ENCODE results near the gene SLC9A8.

Gene SLC9A8

DNA sequence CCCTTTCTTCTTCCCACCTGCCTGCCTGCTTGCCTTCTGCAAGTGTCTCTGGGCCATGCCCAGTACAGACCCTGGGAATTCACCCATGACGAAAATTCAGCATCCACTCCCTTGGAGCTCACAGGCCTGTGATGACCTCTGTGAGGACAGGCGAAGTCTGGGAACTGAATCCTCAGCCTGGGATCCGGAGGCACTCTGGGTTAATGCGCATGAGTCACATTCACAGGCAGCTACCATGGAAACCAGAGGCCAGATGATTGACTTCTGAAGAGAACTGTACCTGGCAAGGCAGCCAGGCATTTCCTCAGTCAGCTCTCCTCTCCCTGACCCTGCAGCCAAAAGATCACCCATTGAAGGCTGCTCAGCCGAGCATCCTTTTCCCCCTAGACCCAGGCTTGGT is 41.0 kb downstream of the SLC9A8 start:
- no peaks in the 10 kb centered on the region for H3K9me3 ChIP-seq (ENCODE audit: control insufficient read depth, insufficient read depth, low read depth, low read length)
- H3K4me3 ChIP-seq (ENCODE audit: low read depth, low read length) = no peak overlapping the region
- H3K36me3 ChIP-seq (ENCODE audit: control insufficient read depth in 2 of 2, insufficient read depth in 1 of 2, low read length in 2 of 2) = peaks cover 5 to 70% of the 10 kb centered on the region in 2 experiments; a peak in 2 of 3 replicates
- H3K4me1 ChIP-seq (ENCODE audit: control insufficient read depth, insufficient read depth, low read length) = no peaks in the 10 kb centered on the region
- H3K27ac ChIP-seq (ENCODE audit: extremely low read depth, low read depth, low read length) = no peak overlapping the region
- ChIA-PET POLR2A (interaction anchor here (0.8 kb wide), 1 partner anchor 41 kb away, joined by 3 read pairs; no protein-coding TSS in a partner anchor), CTCF (interaction anchor here (0.6 to 1.2 kb wide), 5 partner anchors 9 to 636 kb away, joined by 3 to 4 read pairs (median 3); no protein-coding TSS in a partner anchor)
- peak; percentile 34; the same call in 1 of the 2 replicates for TF ChIP-seq ZBTB17 (tag by site-specific recombination; IDR thresholded peaks at IDR 0.05)
- TF ChIP-seq, protein P1, sequence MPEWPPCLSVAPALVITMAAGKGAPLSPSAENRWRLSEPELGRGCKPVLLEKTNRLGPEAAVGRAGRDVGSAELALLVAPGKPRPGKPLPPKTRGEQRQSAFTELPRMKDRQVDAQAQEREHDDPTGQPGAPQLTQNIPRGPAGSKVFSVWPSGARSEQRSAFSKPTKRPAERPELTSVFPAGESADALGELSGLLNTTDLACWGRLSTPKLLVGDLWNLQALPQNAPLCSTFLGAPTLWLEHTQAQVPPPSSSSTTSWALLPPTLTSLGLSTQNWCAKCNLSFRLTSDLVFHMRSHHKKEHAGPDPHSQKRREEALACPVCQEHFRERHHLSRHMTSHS (tag by site-specific recombination; IDR thresholded peaks at IDR 0.05) = no peak

DNA sequence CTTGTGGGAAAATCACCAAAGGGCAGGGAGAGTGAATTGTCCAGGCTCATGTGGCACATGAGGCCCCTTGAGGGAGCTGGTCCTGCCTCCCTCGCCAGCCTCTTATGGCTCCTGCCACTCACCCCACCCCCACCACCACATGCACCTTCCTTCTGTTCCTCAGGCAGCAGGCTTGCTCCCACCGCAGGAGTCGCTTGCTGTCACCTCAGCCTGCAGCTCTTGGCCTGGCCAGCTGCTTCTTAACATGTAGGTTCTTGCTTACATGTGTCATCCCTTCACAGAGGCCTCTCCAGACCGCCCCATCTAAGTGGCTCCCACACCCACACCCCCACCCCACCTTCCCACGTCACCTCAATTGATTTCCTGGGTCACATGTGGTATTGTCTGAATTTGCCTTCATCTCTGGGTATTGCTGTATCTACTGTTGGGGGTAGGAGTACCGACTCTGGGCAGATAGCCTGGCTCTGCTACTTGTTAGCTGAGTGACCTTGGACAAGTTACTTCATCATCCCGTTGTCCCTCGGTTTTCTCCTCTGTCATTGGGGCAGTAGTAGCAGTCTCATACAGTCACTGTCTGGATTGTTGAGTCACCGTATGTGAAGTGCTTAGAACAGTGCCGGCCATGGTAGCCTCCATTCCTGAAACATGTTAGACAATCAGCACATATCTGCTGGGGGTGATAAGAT is 41.7 kb downstream of the SLC9A8 start:
- TF ChIP-seq, protein P2, sequence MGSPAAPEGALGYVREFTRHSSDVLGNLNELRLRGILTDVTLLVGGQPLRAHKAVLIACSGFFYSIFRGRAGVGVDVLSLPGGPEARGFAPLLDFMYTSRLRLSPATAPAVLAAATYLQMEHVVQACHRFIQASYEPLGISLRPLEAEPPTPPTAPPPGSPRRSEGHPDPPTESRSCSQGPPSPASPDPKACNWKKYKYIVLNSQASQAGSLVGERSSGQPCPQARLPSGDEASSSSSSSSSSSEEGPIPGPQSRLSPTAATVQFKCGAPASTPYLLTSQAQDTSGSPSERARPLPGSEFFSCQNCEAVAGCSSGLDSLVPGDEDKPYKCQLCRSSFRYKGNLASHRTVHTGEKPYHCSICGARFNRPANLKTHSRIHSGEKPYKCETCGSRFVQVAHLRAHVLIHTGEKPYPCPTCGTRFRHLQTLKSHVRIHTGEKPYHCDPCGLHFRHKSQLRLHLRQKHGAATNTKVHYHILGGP (tag by site-specific recombination; IDR thresholded peaks at IDR 0.05) = no peak
- TF ChIP-seq ZFHX2 (tag by site-specific recombination; conservative IDR thresholded peaks at IDR 0.05) (peak; percentile 27; the same call in 1 of the 2 replicates), EGR2 (tag by site-specific recombination; IDR thresholded peaks at IDR 0.05; ENCODE audit: low read depth) (0 out of 2 replicates have a peak, but pooled peaks have one; percentile 28)
- POLR2A ChIA-PET = interaction anchor here (0.5 to 0.8 kb wide), 2 partner anchors 27 to 41 kb away, joined by 3 to 4 read pairs; no protein-coding TSS in a partner anchor
- Histone ChIP-seq H3K4me3 (ENCODE audit: low read depth, low read length) (no peak overlapping the region), H3K36me3 (ENCODE audit: control insufficient read depth in 2 of 2, insufficient read depth in 1 of 2, low read length in 2 of 2) (peaks cover 5 to 69% of the 10 kb centered on the region in 2 experiments; a peak in 2 of 3 replicates), H3K27ac (ENCODE audit: extremely low read depth, low read depth, low read length) (no peak overlapping the region), H3K4me1 (ENCODE audit: control insufficient read depth, insufficient read depth, low read length) (no peaks in the 10 kb centered on the region), H3K9me3 (ENCODE audit: control insufficient read depth, insufficient read depth, low read depth, low read length) (no peaks in the 10 kb centered on the region)
- CTCF ChIA-PET = interaction anchor here (0.7 to 1.2 kb wide), 3 partner anchors 10 to 637 kb away, joined by 3 to 4 read pairs (median 4); no protein-coding TSS in a partner anchor

DNA sequence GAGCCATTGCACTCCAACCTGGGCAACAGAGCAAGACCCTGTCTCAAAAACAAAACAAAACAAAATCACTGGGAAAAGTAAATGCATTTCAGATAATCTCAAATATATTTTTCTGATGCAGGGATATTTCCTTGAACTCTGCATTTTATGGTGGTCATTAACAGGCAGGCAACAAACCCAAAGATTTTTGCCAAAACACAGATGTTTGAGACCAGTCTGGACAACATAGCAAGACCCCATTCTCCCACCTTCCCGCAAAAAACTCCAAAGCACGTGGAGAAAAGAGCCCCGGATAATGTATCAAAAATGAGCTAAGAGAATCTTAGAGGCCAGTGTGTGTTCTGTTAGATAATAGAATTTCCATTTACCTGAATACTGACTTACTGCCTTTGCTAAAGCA is 44.3 kb downstream of the SLC9A8 start:
- Histone ChIP-seq H3K36me3 (ENCODE audit: control insufficient read depth in 2 of 2, insufficient read depth in 1 of 2, low read length in 2 of 2) (peaks cover 5 to 56% of the 10 kb centered on the region in 2 experiments; a peak in 2 of 3 replicates), H3K4me1 (ENCODE audit: control insufficient read depth, insufficient read depth, low read length) (no peaks in the 10 kb centered on the region), H3K27ac (ENCODE audit: extremely low read depth, low read depth, low read length) (no peak overlapping the region), H3K9me3 (ENCODE audit: control insufficient read depth, insufficient read depth, low read depth, low read length) (no peaks in the 10 kb centered on the region), H3K4me3 (ENCODE audit: low read depth, low read length) (no peak overlapping the region)
- TF ChIP-seq ZNF121 (tag by site-specific recombination; IDR thresholded peaks at IDR 0.05) (0 out of 2 replicates have a peak, but pooled peaks have one; percentile 18), ZNF426 (tag by site-specific recombination; IDR thresholded peaks at IDR 0.05) (no peak)
- ChIA-PET CTCF (interaction anchor here (0.5 to 1.9 kb wide), 3 partner anchors 11 to 122 kb away, joined by 3 to 9 read pairs (median 3); no protein-coding TSS in a partner anchor), POLR2A (no interaction called here)

DNA sequence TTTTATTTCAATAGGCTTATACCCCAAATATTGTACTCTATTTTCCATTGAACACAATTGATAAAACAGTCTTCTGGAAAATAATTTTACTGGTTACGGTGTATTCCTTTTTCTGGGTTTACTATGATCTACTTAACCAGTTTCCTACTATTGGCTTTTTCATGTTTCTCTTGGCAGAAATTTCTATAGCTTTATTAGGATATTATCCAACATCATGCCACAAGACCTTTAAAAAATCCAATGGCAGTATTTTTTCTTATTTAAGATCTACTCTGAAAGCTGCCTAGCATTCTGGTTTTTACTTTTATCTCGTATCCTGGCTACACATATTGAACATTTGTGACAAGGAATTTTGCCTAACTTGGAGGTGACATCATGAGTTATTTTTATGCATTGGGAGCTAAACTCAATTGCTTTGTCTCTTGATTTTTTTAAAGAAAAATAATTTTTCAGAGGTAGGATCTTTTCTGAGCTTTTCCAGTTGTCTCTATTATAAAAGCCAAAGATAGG is 45.5 kb downstream of the SLC9A8 start:
- H3K9me3 ChIP-seq (ENCODE audit: control insufficient read depth, insufficient read depth, low read depth, low read length) = no peaks in the 10 kb centered on the region
- peaks cover 5 to 47% of the 10 kb centered on the region in 2 experiments; a peak in 2 of 3 replicates for H3K36me3 ChIP-seq (ENCODE audit: control insufficient read depth in 2 of 2, insufficient read depth in 1 of 2, low read length in 2 of 2)
- no peak for TF ChIP-seq ZNF530 (tag by site-specific recombination; IDR thresholded peaks at IDR 0.05; ENCODE audit: low read depth)
- TF ChIP-seq ZEB2 (tag by site-specific recombination; IDR thresholded peaks at IDR 0.05) = no peak
- no peak for TF ChIP-seq ZNF843 (tag by site-specific recombination; IDR thresholded peaks at IDR 0.05)
- TF ChIP-seq, protein P2 (tag by site-specific recombination; IDR thresholded peaks at IDR 0.05) = no peak
- no peak for TF ChIP-seq FEZF1 (tag by site-specific recombination; IDR thresholded peaks at IDR 0.05)
- TF ChIP-seq ZNF19 (tag by site-specific recombination; IDR thresholded peaks at IDR 0.05; ENCODE audit: low read depth) = no peak
- TF ChIP-seq ZBTB1 (tag by site-specific recombination; IDR thresholded peaks at IDR 0.05) = no peak
- TF ChIP-seq ZNF658 (tag by site-specific recombination; IDR thresholded peaks at IDR 0.05) = no peak
- no peak for TF ChIP-seq SALL2 (tag by site-specific recombination; IDR thresholded peaks at IDR 0.05; ENCODE audit: borderline replicate concordance)
- no peak for TF ChIP-seq SP3 (tag by site-specific recombination; IDR thresholded peaks at IDR 0.05)
- CTCF ChIA-PET = interaction anchor here (0.6 to 1.9 kb wide), 3 partner anchors 12 to 372 kb away, joined by 3 to 9 read pairs (median 3); no protein-coding TSS in a partner anchor
- no peak overlapping the region for H3K27ac ChIP-seq (ENCODE audit: extremely low read depth, low read depth, low read length)
- H3K4me3 ChIP-seq (ENCODE audit: low read depth, low read length) = no peak overlapping the region
- POLR2A ChIA-PET = no interaction called here
- no peaks in the 10 kb centered on the region for H3K4me1 ChIP-seq (ENCODE audit: control insufficient read depth, insufficient read depth, low read length)

Measured in HEK293 (cell line).